PFSK-1 (cell line): ENCODE measurements around the gene PRXL2B.

Experiments
- FOXP2 ChIP-seq: optimal IDR thresholded peaks from 2 replicates; pipeline ENCODE3; 2011; ENCODE audit warnings: borderline replicate concordance, control low read depth, inconsistent platforms; ENCODE audit not compliant: insufficient read depth; ENCODE audit errors: extremely low read length, extremely low read depth
- POLR2AphosphoS5 ChIP-seq: IDR thresholded peaks from 2 replicates; pipeline ENCODE4 v1.6.1; 2012; ENCODE audit warnings: low read depth, mild to moderate bottlenecking, control low read depth, low read length, moderate library complexity
- REST ChIP-seq, 2 experiments: IDR thresholded peaks; 2 replicates each; pipeline versions ENCODE4 v1.6.1 to v1.8.0; 2011 to 2012; ENCODE audit warnings: low read depth in 2 of 2, low read length in 2 of 2, control low read depth in 1 of 2, inconsistent platforms in 1 of 2, mild to moderate bottlenecking in 1 of 2, moderate library complexity in 1 of 2; ENCODE audit not compliant: insufficient read depth in 1 of 2
- SIN3A ChIP-seq: IDR thresholded peaks from 2 replicates; pipeline ENCODE4 v1.6.1; 2012; ENCODE audit warnings: mild to moderate bottlenecking, low read length, moderate library complexity, borderline replicate concordance; ENCODE audit not compliant: insufficient read depth
- TAF1 ChIP-seq: IDR thresholded peaks from 2 replicates; pipeline ENCODE4 v1.6.1; 2012; ENCODE audit warnings: low read length, control low read depth, borderline replicate concordance; ENCODE audit not compliant: insufficient read depth

The PRXL2B gene

GRCh38 chr1:2558420-2558819 is 28.2 kb upstream of the PRXL2B start:
- TF ChIP-seq SIN3A = no peak
- no peak for TF ChIP-seq POLR2AphosphoS5
- TF ChIP-seq TAF1 = no peak
- no peak for TF ChIP-seq REST (IDR thresholded peaks at IDR 0.05; ENCODE audit: insufficient read depth in 1 of 2, low read depth in 2 of 2, low read length in 2 of 2)
- no peak for TF ChIP-seq FOXP2

GRCh38 chr1:2558861-2559260 is 27.7 kb upstream of the PRXL2B start:
- no peak for TF ChIP-seq TAF1
- no peak for TF ChIP-seq REST (IDR thresholded peaks at IDR 0.05; ENCODE audit: insufficient read depth in 1 of 2, low read depth in 2 of 2, low read length in 2 of 2)
- no peak for TF ChIP-seq POLR2AphosphoS5
- no peak for TF ChIP-seq SIN3A
- TF ChIP-seq FOXP2 = no peak

GRCh38 chr1:2559509-2560298 is 26.9 kb upstream of the PRXL2B start:
- TF ChIP-seq REST (IDR thresholded peaks at IDR 0.05; ENCODE audit: insufficient read depth in 1 of 2, low read depth in 2 of 2, low read length in 2 of 2) (no peak), FOXP2 (no peak), POLR2AphosphoS5 (no peak), SIN3A (no peak), TAF1 (no peak)

- no peak for TF ChIP-seq FOXP2
- TF ChIP-seq SIN3A = no peak
- no peak for TF ChIP-seq REST (IDR thresholded peaks at IDR 0.05; ENCODE audit: insufficient read depth in 1 of 2, low read depth in 2 of 2, low read length in 2 of 2)
- TF ChIP-seq POLR2AphosphoS5 = no peak
- TF ChIP-seq TAF1 = no peak
Measured at GRCh38 chr1:2560299-2561073, 26.1 kb upstream of the PRXL2B start.
